ENCODE data around the gene PAX2.

PAX2 gene

GRCh38 chr10:100709146-100710082, 36.0 kb upstream of the PAX2 start:
- TF ChIP-seq ZFX (IDR thresholded peaks at IDR 0.05) (no peak), CTCF (conservative IDR thresholded peaks at IDR 0.05) (no peak)

GRCh38 chr10:100710151-100710871, 35.1 kb upstream of the PAX2 start:
- H3K27ac ChIP-seq, result no peak overlapping the region; the same call in 1 of the 2 replicates
- TF ChIP-seq CTCF (conservative IDR thresholded peaks at IDR 0.05) (no peak), ZFX (IDR thresholded peaks at IDR 0.05) (no peak)

More at GRCh38 chr10:100709146-100710082, 36.0 kb upstream of the PAX2 start:
- H3K27ac ChIP-seq, result no peak overlapping the region; the same call in 1 of the 2 replicates

GRCh38 chr10:100713049-100713858, 32.1 kb upstream of the PAX2 start:
- no peak overlapping the region for H3K27ac ChIP-seq
- TF ChIP-seq CTCF (conservative IDR thresholded peaks at IDR 0.05) (no peak), ZFX (IDR thresholded peaks at IDR 0.05) (no peak)

GRCh38 chr10:100713859-100714565, 31.4 kb upstream of the PAX2 start:
- H3K27ac ChIP-seq, result no peak overlapping the region
- TF ChIP-seq CTCF (conservative IDR thresholded peaks at IDR 0.05) (no peak), ZFX (IDR thresholded peaks at IDR 0.05) (no peak)

- no peak for TF ChIP-seq CTCF (conservative IDR thresholded peaks at IDR 0.05)
- no peak for TF ChIP-seq ZFX (IDR thresholded peaks at IDR 0.05)
- H3K27ac ChIP-seq, result no peak overlapping the region
Measured at GRCh38 chr10:100714566-100714950, 30.8 kb upstream of the PAX2 start.

GRCh38 chr10:100715101-100715444, 30.3 kb upstream of the PAX2 start:
- no peak overlapping the region for H3K27ac ChIP-seq
- TF ChIP-seq ZFX (IDR thresholded peaks at IDR 0.05) (no peak), CTCF (conservative IDR thresholded peaks at IDR 0.05) (no peak)
